HG02623 (cell line): ENCODE data around the gene UBE2QL1.
A peak's percentile ranks its signal among the peaks of the same experiment; 100 is the strongest.

Experiments used
- ATAC-seq: cut with Tn5 transposase; IDR thresholded peaks from one replicate; pipeline ENCODE4 v1.9.1; 2021; ENCODE audit warnings: moderate library complexity; ENCODE audit not compliant: unreplicated experiment

UBE2QL1 gene

GRCh38 chr5:6448622-6449464 is at the start of gene UBE2QL1:
UBE2QL1 (plus strand) TSS chr5:6448859; CDS start chr5:6448894, 35 bp downstream.
- ATAC-seq = no peak

- ATAC-seq = no peak
Measured at GRCh38 chr5:6399980-6400910, 48.4 kb upstream of the UBE2QL1 start.

GRCh38 chr5:6401410-6401809 is 47.2 kb upstream of the UBE2QL1 start:
- ATAC-seq = no peak

- no peak for ATAC-seq
Measured at GRCh38 chr5:6402939-6403338, 45.7 kb upstream of the UBE2QL1 start.

- ATAC-seq = no peak
Measured at GRCh38 chr5:6403416-6403815, 45.2 kb upstream of the UBE2QL1 start.

GRCh38 chr5:6404129-6404528 is 44.5 kb upstream of the UBE2QL1 start:
- peak; percentile 67 for ATAC-seq

GRCh38 chr5:6405591-6405990 is 43.1 kb upstream of the UBE2QL1 start:
- no peak for ATAC-seq

- no peak for ATAC-seq
Measured at GRCh38 chr5:6407558-6408259, 41.0 kb upstream of the UBE2QL1 start.

- ATAC-seq = no peak
Measured at GRCh38 chr5:6408260-6408596, 40.4 kb upstream of the UBE2QL1 start.

GRCh38 chr5:6408627-6409446 is 39.8 kb upstream of the UBE2QL1 start:
- ATAC-seq = no peak

GRCh38 chr5:6410421-6410820 is 38.2 kb upstream of the UBE2QL1 start:
- ATAC-seq = no peak

- no peak for ATAC-seq
Measured at GRCh38 chr5:6411141-6411540, 37.5 kb upstream of the UBE2QL1 start.

- ATAC-seq = no peak
Measured at GRCh38 chr5:6412811-6413210, 35.8 kb upstream of the UBE2QL1 start.

GRCh38 chr5:6417657-6418056 is 31.0 kb upstream of the UBE2QL1 start:
- ATAC-seq = no peak

GRCh38 chr5:6418679-6419276 is 29.9 kb upstream of the UBE2QL1 start:
- no peak for ATAC-seq

GRCh38 chr5:6419340-6419852 is 29.3 kb upstream of the UBE2QL1 start:
- ATAC-seq = no peak

- ATAC-seq = no peak
Measured at GRCh38 chr5:6423327-6424109, 25.1 kb upstream of the UBE2QL1 start.

GRCh38 chr5:6424110-6424659 is 24.5 kb upstream of the UBE2QL1 start:
- no peak for ATAC-seq

GRCh38 chr5:6424700-6425099 is 24.0 kb upstream of the UBE2QL1 start:
- no peak for ATAC-seq
